NCI-H226 (cell line): ENCODE data around the gene IGF2BP2.

Experiments
- DNase-seq: peaks from one replicate; pipeline ENCODE4 v3.0.0-alpha.2; 2015

IGF2BP2 gene

GRCh38 chr3:185632996-185633395, 191.8 kb downstream of the IGF2BP2 start:
- no peak for DNase-seq

GRCh38 chr3:185631508-185632206, 193.2 kb downstream of the IGF2BP2 start:
- no peak for DNase-seq

GRCh38 chr3:185631108-185631507, 193.7 kb downstream of the IGF2BP2 start:
- DNase-seq, result no peak

- DNase-seq, result no peak
Observed at GRCh38 chr3:185630182-185630622, 194.6 kb downstream of the IGF2BP2 start.

GRCh38 chr3:185629554-185630181, 195.2 kb downstream of the IGF2BP2 start:
- DNase-seq, result no peak

GRCh38 chr3:185625784-185626183, 199.1 kb downstream of the IGF2BP2 start:
- DNase-seq, result no peak

GRCh38 chr3:185623939-185624665, 200.7 kb downstream of the IGF2BP2 start:
- DNase-seq, result no peak

GRCh38 chr3:185613016-185613415, 211.8 kb downstream of the IGF2BP2 start:
- no peak for DNase-seq

- no peak for DNase-seq
Observed at GRCh38 chr3:185606196-185606595, 218.6 kb downstream of the IGF2BP2 start.

GRCh38 chr3:185605566-185605965, 219.3 kb downstream of the IGF2BP2 start:
- no peak for DNase-seq

- DNase-seq, result no peak
Observed at GRCh38 chr3:185595526-185595925, 229.3 kb downstream of the IGF2BP2 start.

GRCh38 chr3:185594073-185594472, 230.8 kb downstream of the IGF2BP2 start:
- no peak for DNase-seq
